Bronchial epithelial cell (primary cell): ENCODE data around the gene NRIP3. TPM values are rescaled to one million over a fixed set of nuclear protein-coding genes. Genes with fewer than 3 reads are reported as not detected.
A peak's percentile ranks its signal among the peaks of the same experiment; 100 is the strongest.
"Not testable (repeated sequence)": the region's sequence is repeated elsewhere in the genome, so short reads cannot be mapped to it uniquely, and the experiment has no call there.

Source experiments
- DNase-seq: peaks from one replicate; pipeline ENCODE4 v3.0.0-alpha.2; 2010; ENCODE audit warnings: low read depth
- FAIRE-seq: peaks from 2 replicates; lab custom pipeline; 2011; peaks lifted over from hg19 to GRCh38; lab: Jason Lieb, UNC
- H3K27me3 ChIP-seq: 2 replicates; pipeline ENCODE4 v1.5.1; 2011; ENCODE audit warnings: low read length; ENCODE audit not compliant: control insufficient read depth, insufficient read depth
- H3K36me3 ChIP-seq: 2 replicates; pipeline ENCODE4 v1.5.1; 2011; ENCODE audit warnings: low read length; ENCODE audit not compliant: control insufficient read depth, insufficient read depth
- H3K4me3 ChIP-seq: 2 replicates; pipeline ENCODE4 v1.5.1; 2011; ENCODE audit warnings: mild to moderate bottlenecking, low read depth, low read length, control low read depth
- total RNA-seq: library from RNA; depleted of rRNA; stranded (reverse); fragments of >200 nt; gene quantifications from 2 replicates; pipeline ENCODE4 v1.2.1, GENCODE V29; 2014
- TF ChIP-seq, protein P1 (sequence below): IDR thresholded peaks from 2 replicates; pipeline ENCODE4 v1.5.1; 2011; ENCODE audit warnings: mild to moderate bottlenecking, moderate library complexity, low read length, control low read depth, inconsistent platforms; ENCODE audit not compliant: insufficient read depth, severe bottlenecking

Gene NRIP3
- total RNA-seq, 1 donor from 2014 or later, result 1.6 TPM

DNA sequence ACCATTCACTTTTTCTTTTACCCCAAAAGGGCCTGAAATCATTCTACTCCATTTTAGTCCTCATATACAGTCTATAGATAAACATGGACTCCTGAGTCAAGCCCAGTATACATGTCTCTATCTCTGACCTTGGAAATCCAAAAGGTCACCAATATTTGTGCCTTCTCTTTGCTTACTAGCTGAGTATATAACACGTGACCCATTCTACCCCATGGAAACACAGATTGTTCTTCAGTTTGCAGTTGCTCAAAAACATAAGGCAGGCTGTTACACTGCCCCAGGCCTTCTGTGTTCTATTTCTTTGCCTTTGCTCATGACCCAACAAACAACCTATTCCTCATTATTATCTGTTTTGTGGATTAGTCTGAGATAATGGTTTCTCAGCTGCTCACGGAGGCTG lies 5.8 kb downstream of the NRIP3 start:
- DNase-seq, result no peak
- FAIRE-seq, result no peak
- H3K4me3 ChIP-seq, result no peak overlapping the region
- TF ChIP-seq, protein P1, sequence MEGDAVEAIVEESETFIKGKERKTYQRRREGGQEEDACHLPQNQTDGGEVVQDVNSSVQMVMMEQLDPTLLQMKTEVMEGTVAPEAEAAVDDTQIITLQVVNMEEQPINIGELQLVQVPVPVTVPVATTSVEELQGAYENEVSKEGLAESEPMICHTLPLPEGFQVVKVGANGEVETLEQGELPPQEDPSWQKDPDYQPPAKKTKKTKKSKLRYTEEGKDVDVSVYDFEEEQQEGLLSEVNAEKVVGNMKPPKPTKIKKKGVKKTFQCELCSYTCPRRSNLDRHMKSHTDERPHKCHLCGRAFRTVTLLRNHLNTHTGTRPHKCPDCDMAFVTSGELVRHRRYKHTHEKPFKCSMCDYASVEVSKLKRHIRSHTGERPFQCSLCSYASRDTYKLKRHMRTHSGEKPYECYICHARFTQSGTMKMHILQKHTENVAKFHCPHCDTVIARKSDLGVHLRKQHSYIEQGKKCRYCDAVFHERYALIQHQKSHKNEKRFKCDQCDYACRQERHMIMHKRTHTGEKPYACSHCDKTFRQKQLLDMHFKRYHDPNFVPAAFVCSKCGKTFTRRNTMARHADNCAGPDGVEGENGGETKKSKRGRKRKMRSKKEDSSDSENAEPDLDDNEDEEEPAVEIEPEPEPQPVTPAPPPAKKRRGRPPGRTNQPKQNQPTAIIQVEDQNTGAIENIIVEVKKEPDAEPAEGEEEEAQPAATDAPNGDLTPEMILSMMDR, result no peak
- H3K27me3 ChIP-seq, result peaks cover 2% of the 10 kb centered on the region
- H3K36me3 ChIP-seq, result no peaks in the 10 kb centered on the region

DNA sequence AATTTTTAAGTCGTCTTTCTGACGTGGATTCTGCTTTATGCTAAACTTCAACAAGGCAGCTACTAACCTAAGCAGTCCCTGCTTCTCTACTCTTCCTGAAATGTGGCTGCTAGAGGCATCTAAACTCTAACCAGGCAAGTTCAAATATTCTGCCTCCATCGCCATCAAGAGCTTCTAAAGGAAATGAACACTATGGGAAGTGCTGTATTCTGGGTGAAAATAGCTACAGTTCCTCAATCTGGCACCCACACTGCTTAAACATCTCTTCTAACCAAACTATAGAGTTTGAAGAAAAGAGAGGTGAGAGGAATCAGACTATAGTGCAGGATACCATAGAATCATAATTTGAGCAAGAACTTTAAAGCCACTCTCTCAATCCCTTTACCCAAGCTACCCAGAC lies 6.3 kb downstream of the NRIP3 start:
- no peaks in the 10 kb centered on the region for H3K27me3 ChIP-seq
- TF ChIP-seq, protein P1, result no peak
- FAIRE-seq, result no peak
- DNase-seq, result no peak
- H3K36me3 ChIP-seq, result no peaks in the 10 kb centered on the region
- H3K4me3 ChIP-seq, result no peak overlapping the region

DNA sequence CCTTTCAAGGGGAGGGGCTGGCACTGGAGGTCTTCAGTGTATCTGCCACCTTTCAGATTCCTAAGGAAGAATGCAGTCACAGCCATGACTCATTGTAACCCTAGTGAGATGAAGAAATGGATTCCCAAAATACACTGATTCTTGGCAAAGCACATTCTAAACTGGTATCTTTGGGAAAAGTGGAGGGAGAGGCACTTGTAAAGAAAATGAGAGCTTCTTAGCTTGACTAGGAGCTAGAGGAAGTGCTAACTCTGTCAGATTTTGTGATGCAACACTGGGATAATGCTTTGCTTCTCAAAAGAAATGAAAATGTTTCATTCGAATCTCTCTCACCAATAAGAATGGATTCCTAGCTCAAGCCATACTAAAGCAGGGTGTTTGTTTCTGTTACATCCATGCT lies 14.3 kb downstream of the NRIP3 start:
- Histone ChIP-seq H3K36me3 (no peaks in the 10 kb centered on the region), H3K27me3 (no peaks in the 10 kb centered on the region), H3K4me3 (no peak overlapping the region)
- TF ChIP-seq, protein P1, result no peak
- DNase-seq (peak; percentile 48), FAIRE-seq (no peak)

DNA sequence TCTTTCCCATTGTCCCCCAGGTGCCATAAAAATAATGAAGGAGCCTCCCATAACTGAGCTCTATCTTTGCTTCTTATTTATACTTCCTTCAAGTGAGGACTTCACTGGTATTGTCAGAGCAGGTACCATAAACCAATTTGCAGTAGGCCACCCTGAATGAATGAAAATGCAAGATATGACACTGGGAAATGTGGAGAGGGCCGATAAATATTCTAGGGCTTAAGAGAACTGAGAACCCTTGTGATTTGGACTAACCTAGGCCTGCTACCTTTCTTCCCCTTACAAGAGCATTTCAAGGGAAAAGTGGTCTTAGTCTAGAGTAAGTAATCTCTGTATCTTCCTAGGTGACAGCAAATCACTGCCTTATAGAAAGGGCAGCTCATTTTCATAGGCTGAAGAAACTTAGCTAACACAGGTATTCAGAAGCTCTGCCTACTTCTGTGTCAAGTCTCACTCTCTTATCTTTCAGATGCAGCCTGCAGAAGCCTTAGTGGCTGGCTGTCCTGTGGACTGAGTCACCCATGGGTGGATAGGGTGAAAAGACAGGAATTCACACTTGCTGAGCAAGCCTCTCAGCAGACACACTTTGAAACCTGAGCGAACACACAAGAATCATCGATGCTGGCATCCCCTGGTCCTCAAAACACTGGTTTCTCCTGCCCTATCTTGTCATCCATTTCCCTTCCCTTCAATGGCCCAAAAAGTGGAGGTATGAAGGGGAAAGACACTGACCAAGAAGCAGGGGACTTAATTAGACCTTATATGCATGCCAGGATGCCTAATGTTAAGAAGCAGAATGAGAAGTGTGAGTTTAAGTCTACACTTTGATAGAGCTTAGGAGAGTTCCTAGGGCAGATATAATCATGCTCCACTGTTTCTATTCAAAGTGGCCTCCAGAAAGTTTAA lies 15.2 kb downstream of the NRIP3 start:
- H3K36me3 ChIP-seq, result no peaks in the 10 kb centered on the region
- FAIRE-seq, result no peak
- TF ChIP-seq, protein P1, result no peak

DNA sequence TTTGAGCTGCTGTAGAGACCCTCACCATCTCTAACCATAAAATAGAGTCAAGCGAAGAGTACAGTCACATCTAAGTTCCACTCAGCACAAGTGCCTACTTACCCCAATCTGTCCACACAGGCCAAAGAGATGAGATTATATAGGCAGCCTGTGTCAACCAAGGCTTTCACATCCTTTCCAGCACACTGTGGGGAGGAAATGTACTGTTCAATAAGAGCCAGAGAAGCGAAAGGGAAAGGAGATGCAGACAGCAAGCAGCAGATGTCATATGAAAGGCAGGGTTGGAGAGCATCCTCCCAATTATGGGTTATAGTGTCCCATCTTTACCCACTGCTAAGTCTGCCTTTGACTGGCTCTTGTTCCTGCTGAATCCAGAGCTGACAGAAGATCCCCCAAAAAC lies 16.4 kb downstream of the NRIP3 start:
- Histone ChIP-seq H3K4me3 (no peak overlapping the region), H3K36me3 (no peaks in the 10 kb centered on the region), H3K27me3 (no peaks in the 10 kb centered on the region)
- no peak for FAIRE-seq
- TF ChIP-seq, protein P1, result no peak
- DNase-seq, result no peak

More for the DNA sequence above, 15.2 kb downstream of the NRIP3 start:
- no peak overlapping the region for H3K4me3 ChIP-seq
- H3K27me3 ChIP-seq, result no peaks in the 10 kb centered on the region
- peak; percentile 71 for DNase-seq

DNA sequence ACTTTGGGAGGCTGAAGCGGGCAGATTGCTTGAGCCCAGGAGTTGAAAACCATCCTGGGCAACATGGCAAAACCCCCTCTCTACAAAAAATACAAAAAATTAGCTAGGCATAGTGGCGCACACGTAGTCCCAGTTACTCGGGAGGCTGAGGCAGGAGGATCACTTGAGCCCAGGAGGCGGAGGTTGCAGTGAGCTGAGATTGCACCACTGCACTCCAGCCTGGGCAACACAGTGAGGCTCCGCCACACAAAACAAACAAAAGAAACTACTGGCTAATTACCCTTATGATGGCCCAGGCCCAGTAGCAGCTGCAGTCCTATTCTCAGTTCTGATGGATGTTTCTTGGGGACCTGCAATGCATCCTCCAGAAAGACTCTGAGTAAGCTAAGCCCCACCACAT lies 17.0 kb downstream of the NRIP3 start:
- not testable (repeated sequence) for DNase-seq, H3K36me3 ChIP-seq, H3K27me3 ChIP-seq, H3K4me3 ChIP-seq, FAIRE-seq
